ENCODE data around the gene XXYLT1. TPM values are rescaled to one million over a fixed set of nuclear protein-coding genes. Genes with fewer than 3 reads are reported as not detected.

XXYLT1 gene
- total RNA-seq, 1 donor from 2014 or later: 9.8 TPM

GRCh38 chr3:195270079-195270816 lies 711 bp downstream of the XXYLT1 start:
- peak; percentile 1 for ATAC-seq
- Histone ChIP-seq H3K4me3 (peak overlapping the region; percentile 89), H3K27ac (peak overlapping the region; percentile 85), H3K9me3 (no peaks in the 10 kb centered on the region), H3K4me1 (peaks cover 22% of the 10 kb centered on the region), H3K27me3 (no peaks in the 10 kb centered on the region), H3K36me3 (no peaks in the 10 kb centered on the region)
- DNase-seq: peak; percentile 76
- TF ChIP-seq CTCF (IDR thresholded peaks at IDR 0.05): no peak
- intact Hi-C loops (cut with DNase I): loop anchor here (10.0 kb wide), 1 partner anchor 255 kb away; no protein-coding TSS in a partner anchor

GRCh38 chr3:195269375-195270078 lies 1.4 kb downstream of the XXYLT1 start:
- Histone ChIP-seq H3K27ac (no peak overlapping the region), H3K9me3 (no peaks in the 10 kb centered on the region), H3K36me3 (no peaks in the 10 kb centered on the region), H3K27me3 (no peaks in the 10 kb centered on the region), H3K4me3 (peak overlapping the region; percentile 89), H3K4me1 (peaks cover 22% of the 10 kb centered on the region)
- DNase-seq (no peak), ATAC-seq (no peak)
- intact Hi-C loops (cut with DNase I): loop anchor here (10.0 kb wide), 1 partner anchor 255 kb away; no protein-coding TSS in a partner anchor
- no peak for TF ChIP-seq CTCF (IDR thresholded peaks at IDR 0.05)

- no peak for DNase-seq
- intact Hi-C loops (cut with DNase I): no loop called here
- no peak for ATAC-seq
- Histone ChIP-seq H3K27ac (no peak overlapping the region), H3K9me3 (no peaks in the 10 kb centered on the region), H3K4me3 (no peak overlapping the region), H3K4me1 (peaks cover 22% of the 10 kb centered on the region), H3K27me3 (no peaks in the 10 kb centered on the region), H3K36me3 (no peaks in the 10 kb centered on the region)
- no peak for TF ChIP-seq CTCF (IDR thresholded peaks at IDR 0.05)
Measured at GRCh38 chr3:195268576-195269309, 2.2 kb downstream of the XXYLT1 start.

- peaks cover 21% of the 10 kb centered on the region for H3K4me1 ChIP-seq
- ATAC-seq (no peak), DNase-seq (no peak)
- intact Hi-C loops (cut with DNase I): no loop called here
- H3K27me3 ChIP-seq: no peaks in the 10 kb centered on the region
- no peak for TF ChIP-seq CTCF (IDR thresholded peaks at IDR 0.05)
- no peaks in the 10 kb centered on the region for H3K36me3 ChIP-seq
- H3K4me3 ChIP-seq: no peak overlapping the region
- H3K9me3 ChIP-seq: no peaks in the 10 kb centered on the region
- H3K27ac ChIP-seq: no peak overlapping the region
Measured at GRCh38 chr3:195267096-195267495, 3.9 kb downstream of the XXYLT1 start.

GRCh38 chr3:195266428-195266827 lies 4.5 kb downstream of the XXYLT1 start:
- Histone ChIP-seq H3K27me3 (no peaks in the 10 kb centered on the region), H3K4me1 (peaks cover 14% of the 10 kb centered on the region), H3K4me3 (no peak overlapping the region), H3K27ac (no peak overlapping the region), H3K36me3 (no peaks in the 10 kb centered on the region), H3K9me3 (no peaks in the 10 kb centered on the region)
- intact Hi-C loops (cut with DNase I): no loop called here
- ATAC-seq (no peak), DNase-seq (no peak)
- TF ChIP-seq CTCF (IDR thresholded peaks at IDR 0.05): no peak
